DMS153 (cell line): ENCODE data around the gene ZCCHC24.
A peak's percentile ranks its signal among the peaks of the same experiment; 100 is the strongest.

Experiments used
- DNase-seq: peaks from one replicate; lab custom pipeline; 2025; lab: John Stamatoyannopoulos, UW

ZCCHC24 gene

GRCh38 chr10:79411546-79412495, 33.6 kb downstream of the ZCCHC24 start:
- DNase-seq: no peak

GRCh38 chr10:79410315-79411094, 34.9 kb downstream of the ZCCHC24 start:
- DNase-seq: no peak

- DNase-seq: no peak
Observed at GRCh38 chr10:79409726-79410085, 35.7 kb downstream of the ZCCHC24 start.

GRCh38 chr10:79409038-79409725, 36.2 kb downstream of the ZCCHC24 start:
- no peak for DNase-seq

GRCh38 chr10:79407811-79408795, 37.3 kb downstream of the ZCCHC24 start:
- DNase-seq: no peak

GRCh38 chr10:79407423-79407796, 38.0 kb downstream of the ZCCHC24 start:
- DNase-seq: no peak

- peak; percentile 27 for DNase-seq
Observed at GRCh38 chr10:79406683-79407422, 38.6 kb downstream of the ZCCHC24 start.

- no peak for DNase-seq
Observed at GRCh38 chr10:79405995-79406515, 39.4 kb downstream of the ZCCHC24 start.

- DNase-seq: no peak
Observed at GRCh38 chr10:79405221-79405994, 40.0 kb downstream of the ZCCHC24 start.

GRCh38 chr10:79404690-79405131, 40.7 kb downstream of the ZCCHC24 start:
- no peak for DNase-seq

- DNase-seq: no peak
Observed at GRCh38 chr10:79404231-79404609, 41.2 kb downstream of the ZCCHC24 start.

GRCh38 chr10:79403441-79404230, 41.8 kb downstream of the ZCCHC24 start:
- no peak for DNase-seq

GRCh38 chr10:79402951-79403350, 42.5 kb downstream of the ZCCHC24 start:
- DNase-seq: no peak

GRCh38 chr10:79402625-79402946, 42.8 kb downstream of the ZCCHC24 start:
- DNase-seq: no peak

- DNase-seq: no peak
Observed at GRCh38 chr10:79401015-79401921, 44.2 kb downstream of the ZCCHC24 start.

- DNase-seq: no peak
Observed at GRCh38 chr10:79400146-79401004, 45.0 kb downstream of the ZCCHC24 start.
